HEK293 (cell line): ENCODE measurements around the gene TNFSF13.

ENCODE experiments used
- CTCF ChIA-PET: fragments of 350-600 bp; formaldehyde crosslinking; extraction: SDS; loops from one replicate; lab custom pipeline; 2021; ENCODE audit warnings: antibody characterized with exemption; lab: Yijun Ruan, JAX
- POLR2A ChIA-PET: fragments of 300-600 bp; formaldehyde crosslinking; extraction: SDS; loops from one replicate; lab custom pipeline; 2020; ENCODE audit warnings: antibody characterized with exemption, inconsistent platforms; lab: Yijun Ruan, JAX
- H3K27ac ChIP-seq: fragments of 200-500 bp; sonication (Bioruptor generic); 2 replicates; pipeline ENCODE4 v1.5.1; 2014; ENCODE audit warnings: low read depth, low read length, control low read depth, inconsistent platforms; ENCODE audit errors: extremely low read depth
- H3K36me3 ChIP-seq, 2 experiments: fragments of 200-500 bp in 1 of 2; sonication (Bioruptor generic) in 1 of 2; 1 replicate in 1 of 2; 2 replicates in 1 of 2; pipeline ENCODE4 v1.5.1; 2014 to 2017; ENCODE audit warnings: inconsistent platforms in 2 of 2, low read length in 2 of 2; ENCODE audit not compliant: control insufficient read depth in 2 of 2, insufficient read depth in 1 of 2
- H3K4me1 ChIP-seq: fragments of 200-500 bp; sonication (Bioruptor generic); 2 replicates; pipeline ENCODE4 v1.5.1; 2014; ENCODE audit warnings: mild to moderate bottlenecking, low read length, inconsistent platforms; ENCODE audit not compliant: control insufficient read depth, insufficient read depth
- H3K4me3 ChIP-seq: 2 replicates; pipeline ENCODE4 v1.5.1; 2011; ENCODE audit warnings: low read depth, mild to moderate bottlenecking, control low read depth, low read length, moderate library complexity
- H3K9me3 ChIP-seq: fragments of 200-500 bp; sonication (Bioruptor generic); 2 replicates; pipeline ENCODE4 v1.5.1; 2014; ENCODE audit warnings: low read depth, low read length, inconsistent platforms; ENCODE audit not compliant: control insufficient read depth, insufficient read depth
- HOXD13 ChIP-seq: sonication (generic); formaldehyde crosslinking; IDR thresholded peaks from 2 replicates; pipeline ENCODE4 v1.8.0; 2022; ENCODE audit warnings: missing genetic modification reagents, borderline replicate concordance
- ZFP41 ChIP-seq: fragments of 450-650 bp; formaldehyde crosslinking; IDR thresholded peaks from 2 replicates; pipeline ENCODE4 v1.5.1; 2016; ENCODE audit warnings: missing biosample characterization, missing genetic modification characterization, borderline replicate concordance
- ZNF112 ChIP-seq: fragments of 450-650 bp; formaldehyde crosslinking; IDR thresholded peaks from 2 replicates; pipeline ENCODE4 v1.5.0; 2017; ENCODE audit warnings: missing biosample characterization, missing genetic modification characterization
- ZNF184 ChIP-seq: fragments of 450-650 bp; IDR thresholded peaks from 2 replicates; pipeline ENCODE4 v1.5.1; 2018; ENCODE audit warnings: missing biosample characterization, mild to moderate bottlenecking, missing genetic modification characterization
- ZNF366 ChIP-seq: fragments of 450-650 bp; formaldehyde crosslinking; conservative IDR thresholded peaks from 2 replicates; pipeline ENCODE4 v1.5.1; 2016; ENCODE audit warnings: missing biosample characterization, missing genetic modification characterization
- ZNF416 ChIP-seq: fragments of 450-650 bp; formaldehyde crosslinking; IDR thresholded peaks from 2 replicates; pipeline ENCODE4 v1.5.1; 2016; ENCODE audit warnings: missing biosample characterization, missing genetic modification characterization
- ZNF529 ChIP-seq: fragments of 450-650 bp; formaldehyde crosslinking; IDR thresholded peaks from 2 replicates; pipeline ENCODE4 v1.5.1; 2017; ENCODE audit warnings: missing genetic modification characterization, missing biosample characterization; ENCODE audit not compliant: insufficient replicate concordance
- ZNF561 ChIP-seq: fragments of 450-650 bp; IDR thresholded peaks from 2 replicates; pipeline ENCODE4 v1.5.1; 2018; ENCODE audit warnings: missing biosample characterization, missing genetic modification characterization, borderline replicate concordance
- ZNF585B ChIP-seq: fragments of 450-650 bp; formaldehyde crosslinking; IDR thresholded peaks from 2 replicates; pipeline ENCODE4 v1.5.1; 2016; ENCODE audit warnings: missing biosample characterization, missing genetic modification characterization
- ZNF629 ChIP-seq: fragments of 450-650 bp; formaldehyde crosslinking; IDR thresholded peaks from 2 replicates; pipeline ENCODE4 v1.5.1; 2017; ENCODE audit warnings: missing biosample characterization, missing genetic modification characterization
- ZNF785 ChIP-seq: fragments of 450-650 bp; formaldehyde crosslinking; IDR thresholded peaks from 2 replicates; pipeline ENCODE4 v1.5.1; 2016; ENCODE audit warnings: missing biosample characterization, missing genetic modification characterization
- ZSCAN30 ChIP-seq: fragments of 450-650 bp; IDR thresholded peaks from 2 replicates; pipeline ENCODE4 v1.5.1; 2018; ENCODE audit warnings: missing biosample characterization, mild to moderate bottlenecking, missing genetic modification characterization, moderate library complexity
- TF ChIP-seq, protein P1 (sequence below): fragments of 450-650 bp; formaldehyde crosslinking; IDR thresholded peaks from 2 replicates; pipeline ENCODE4 v1.5.1; 2016; ENCODE audit warnings: missing biosample characterization, missing genetic modification characterization
- TF ChIP-seq, protein P2 (sequence below): fragments of 450-650 bp; formaldehyde crosslinking; IDR thresholded peaks from 2 replicates; pipeline ENCODE4 v1.5.1; 2016; ENCODE audit warnings: missing biosample characterization, missing genetic modification characterization
- TF ChIP-seq, protein P3 (sequence below): fragments of 450-650 bp; IDR thresholded peaks from 2 replicates; pipeline ENCODE4 v1.5.1; 2018; ENCODE audit warnings: missing biosample characterization, mild to moderate bottlenecking, missing genetic modification characterization
- TF ChIP-seq, protein P4 (sequence below): fragments of 450-650 bp; formaldehyde crosslinking; IDR thresholded peaks from 2 replicates; pipeline ENCODE4 v1.5.1; 2016; ENCODE audit warnings: missing biosample characterization, missing genetic modification characterization, borderline replicate concordance
- TF ChIP-seq, protein P5 (sequence below): fragments of 450-650 bp; formaldehyde crosslinking; IDR thresholded peaks from 2 replicates; pipeline ENCODE4 v1.5.1; 2016; ENCODE audit warnings: missing biosample characterization, missing genetic modification characterization
- TF ChIP-seq, protein P6 (sequence below): fragments of 450-650 bp; formaldehyde crosslinking; IDR thresholded peaks from 2 replicates; pipeline ENCODE4 v1.5.1; 2016; ENCODE audit warnings: missing biosample characterization, missing genetic modification characterization
- TF ChIP-seq, protein P7 (sequence below): fragments of 450-650 bp; formaldehyde crosslinking; IDR thresholded peaks from 2 replicates; pipeline ENCODE4 v1.5.1; 2016; ENCODE audit warnings: missing biosample characterization, missing genetic modification characterization, low read depth
- TF ChIP-seq, protein P8 (sequence below): IDR thresholded peaks from 2 replicates; pipeline ENCODE4 v1.6.1; 2011; ENCODE audit warnings: mild to moderate bottlenecking, low read depth, low read length, borderline replicate concordance

TNFSF13 gene

DNA sequence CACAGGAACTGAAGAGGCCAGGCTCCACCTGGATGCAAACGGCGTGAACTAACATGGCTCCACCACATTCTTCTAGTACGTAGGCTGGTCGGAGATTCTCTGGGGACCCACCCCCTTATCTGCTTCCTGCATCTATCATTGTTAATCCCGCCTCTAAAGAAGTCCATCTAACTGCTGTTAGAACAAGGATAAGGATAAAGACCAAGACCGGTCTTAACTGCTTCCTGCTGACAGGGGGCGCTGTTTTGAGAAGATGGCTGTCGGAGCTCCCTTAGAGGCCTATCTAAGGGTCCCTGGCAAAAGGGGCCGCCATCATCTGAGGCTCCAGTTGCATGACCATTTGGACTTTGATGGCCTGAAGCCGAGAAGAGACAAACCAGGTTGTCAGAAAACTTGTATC, 35.5 kb upstream of the TNFSF13 start:
- ChIA-PET CTCF (interaction anchor here (0.6 to 3.4 kb wide), 10 partner anchors 9 to 167 kb away, joined by 3 to 19 read pairs (median 4); partner anchors contain the start of gene SENP3), POLR2A (no interaction called here)
- no peaks in the 10 kb centered on the region for H3K4me1 ChIP-seq
- no peak for TF ChIP-seq ZFP41
- no peak for TF ChIP-seq ZNF629 (tag by site-specific recombination)
- TF ChIP-seq ZNF366 (tag by site-specific recombination), result no peak
- TF ChIP-seq, protein P1, sequence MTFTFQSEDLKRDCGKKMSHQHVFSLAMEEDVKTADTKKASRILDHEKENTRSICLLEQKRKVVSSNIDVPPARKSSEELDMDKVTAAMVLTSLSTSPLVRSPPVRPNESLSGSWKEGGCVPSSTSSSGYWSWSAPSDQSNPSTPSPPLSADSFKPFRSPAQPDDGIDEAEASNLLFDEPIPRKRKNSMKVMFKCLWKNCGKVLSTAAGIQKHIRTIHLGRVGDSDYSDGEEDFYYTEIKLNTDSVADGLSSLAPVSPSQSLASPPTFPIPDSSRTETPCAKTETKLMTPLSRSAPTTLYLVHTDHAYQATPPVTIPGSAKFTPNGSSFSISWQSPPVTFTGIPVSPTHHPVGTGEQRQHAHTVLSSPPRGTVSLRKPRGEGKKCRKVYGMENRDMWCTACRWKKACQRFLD (tag by site-specific recombination), result no peak
- TF ChIP-seq ZNF112 (tag by site-specific recombination), result no peak
- no peak for TF ChIP-seq ZNF184 (tag by site-specific recombination)
- TF ChIP-seq ZNF585B (tag by site-specific recombination), result no peak
- TF ChIP-seq, protein P2, sequence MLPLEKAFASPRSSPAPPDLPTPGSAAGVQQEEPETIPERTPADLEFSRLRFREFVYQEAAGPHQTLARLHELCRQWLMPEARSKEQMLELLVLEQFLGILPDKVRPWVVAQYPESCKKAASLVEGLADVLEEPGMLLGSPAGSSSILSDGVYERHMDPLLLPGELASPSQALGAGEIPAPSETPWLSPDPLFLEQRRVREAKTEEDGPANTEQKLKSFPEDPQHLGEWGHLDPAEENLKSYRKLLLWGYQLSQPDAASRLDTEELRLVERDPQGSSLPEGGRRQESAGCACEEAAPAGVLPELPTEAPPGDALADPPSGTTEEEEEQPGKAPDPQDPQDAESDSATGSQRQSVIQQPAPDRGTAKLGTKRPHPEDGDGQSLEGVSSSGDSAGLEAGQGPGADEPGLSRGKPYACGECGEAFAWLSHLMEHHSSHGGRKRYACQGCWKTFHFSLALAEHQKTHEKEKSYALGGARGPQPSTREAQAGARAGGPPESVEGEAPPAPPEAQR, result no peak
- TF ChIP-seq ZNF561, result no peak
- TF ChIP-seq, protein P3, sequence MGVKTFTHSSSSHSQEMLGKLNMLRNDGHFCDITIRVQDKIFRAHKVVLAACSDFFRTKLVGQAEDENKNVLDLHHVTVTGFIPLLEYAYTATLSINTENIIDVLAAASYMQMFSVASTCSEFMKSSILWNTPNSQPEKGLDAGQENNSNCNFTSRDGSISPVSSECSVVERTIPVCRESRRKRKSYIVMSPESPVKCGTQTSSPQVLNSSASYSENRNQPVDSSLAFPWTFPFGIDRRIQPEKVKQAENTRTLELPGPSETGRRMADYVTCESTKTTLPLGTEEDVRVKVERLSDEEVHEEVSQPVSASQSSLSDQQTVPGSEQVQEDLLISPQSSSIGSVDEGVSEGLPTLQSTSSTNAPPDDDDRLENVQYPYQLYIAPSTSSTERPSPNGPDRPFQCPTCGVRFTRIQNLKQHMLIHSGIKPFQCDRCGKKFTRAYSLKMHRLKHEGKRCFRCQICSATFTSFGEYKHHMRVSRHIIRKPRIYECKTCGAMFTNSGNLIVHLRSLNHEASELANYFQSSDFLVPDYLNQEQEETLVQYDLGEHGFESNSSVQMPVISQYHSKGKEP, result no peak
- TF ChIP-seq HOXD13 (CRISPR knock-in tag), result no peak
- TF ChIP-seq, protein P4, sequence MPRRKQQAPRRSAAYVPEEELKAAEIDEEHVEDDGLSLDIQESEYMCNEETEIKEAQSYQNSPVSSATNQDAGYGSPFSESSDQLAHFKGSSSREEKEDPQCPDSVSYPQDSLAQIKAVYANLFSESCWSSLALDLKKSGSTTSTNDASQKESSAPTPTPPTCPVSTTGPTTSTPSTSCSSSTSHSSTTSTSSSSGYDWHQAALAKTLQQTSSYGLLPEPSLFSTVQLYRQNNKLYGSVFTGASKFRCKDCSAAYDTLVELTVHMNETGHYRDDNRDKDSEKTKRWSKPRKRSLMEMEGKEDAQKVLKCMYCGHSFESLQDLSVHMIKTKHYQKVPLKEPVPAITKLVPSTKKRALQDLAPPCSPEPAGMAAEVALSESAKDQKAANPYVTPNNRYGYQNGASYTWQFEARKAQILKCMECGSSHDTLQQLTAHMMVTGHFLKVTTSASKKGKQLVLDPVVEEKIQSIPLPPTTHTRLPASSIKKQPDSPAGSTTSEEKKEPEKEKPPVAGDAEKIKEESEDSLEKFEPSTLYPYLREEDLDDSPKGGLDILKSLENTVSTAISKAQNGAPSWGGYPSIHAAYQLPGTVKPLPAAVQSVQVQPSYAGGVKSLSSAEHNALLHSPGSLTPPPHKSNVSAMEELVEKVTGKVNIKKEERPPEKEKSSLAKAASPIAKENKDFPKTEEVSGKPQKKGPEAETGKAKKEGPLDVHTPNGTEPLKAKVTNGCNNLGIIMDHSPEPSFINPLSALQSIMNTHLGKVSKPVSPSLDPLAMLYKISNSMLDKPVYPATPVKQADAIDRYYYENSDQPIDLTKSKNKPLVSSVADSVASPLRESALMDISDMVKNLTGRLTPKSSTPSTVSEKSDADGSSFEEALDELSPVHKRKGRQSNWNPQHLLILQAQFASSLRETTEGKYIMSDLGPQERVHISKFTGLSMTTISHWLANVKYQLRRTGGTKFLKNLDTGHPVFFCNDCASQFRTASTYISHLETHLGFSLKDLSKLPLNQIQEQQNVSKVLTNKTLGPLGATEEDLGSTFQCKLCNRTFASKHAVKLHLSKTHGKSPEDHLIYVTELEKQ (tag by site-specific recombination), result no peak
- TF ChIP-seq, protein P5, sequence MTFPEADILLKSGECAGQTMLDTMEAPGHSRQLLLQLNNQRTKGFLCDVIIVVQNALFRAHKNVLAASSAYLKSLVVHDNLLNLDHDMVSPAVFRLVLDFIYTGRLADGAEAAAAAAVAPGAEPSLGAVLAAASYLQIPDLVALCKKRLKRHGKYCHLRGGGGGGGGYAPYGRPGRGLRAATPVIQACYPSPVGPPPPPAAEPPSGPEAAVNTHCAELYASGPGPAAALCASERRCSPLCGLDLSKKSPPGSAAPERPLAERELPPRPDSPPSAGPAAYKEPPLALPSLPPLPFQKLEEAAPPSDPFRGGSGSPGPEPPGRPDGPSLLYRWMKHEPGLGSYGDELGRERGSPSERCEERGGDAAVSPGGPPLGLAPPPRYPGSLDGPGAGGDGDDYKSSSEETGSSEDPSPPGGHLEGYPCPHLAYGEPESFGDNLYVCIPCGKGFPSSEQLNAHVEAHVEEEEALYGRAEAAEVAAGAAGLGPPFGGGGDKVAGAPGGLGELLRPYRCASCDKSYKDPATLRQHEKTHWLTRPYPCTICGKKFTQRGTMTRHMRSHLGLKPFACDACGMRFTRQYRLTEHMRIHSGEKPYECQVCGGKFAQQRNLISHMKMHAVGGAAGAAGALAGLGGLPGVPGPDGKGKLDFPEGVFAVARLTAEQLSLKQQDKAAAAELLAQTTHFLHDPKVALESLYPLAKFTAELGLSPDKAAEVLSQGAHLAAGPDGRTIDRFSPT (tag by site-specific recombination), result no peak
- no peak for TF ChIP-seq ZNF529 (tag by site-specific recombination)
- TF ChIP-seq, protein P6, sequence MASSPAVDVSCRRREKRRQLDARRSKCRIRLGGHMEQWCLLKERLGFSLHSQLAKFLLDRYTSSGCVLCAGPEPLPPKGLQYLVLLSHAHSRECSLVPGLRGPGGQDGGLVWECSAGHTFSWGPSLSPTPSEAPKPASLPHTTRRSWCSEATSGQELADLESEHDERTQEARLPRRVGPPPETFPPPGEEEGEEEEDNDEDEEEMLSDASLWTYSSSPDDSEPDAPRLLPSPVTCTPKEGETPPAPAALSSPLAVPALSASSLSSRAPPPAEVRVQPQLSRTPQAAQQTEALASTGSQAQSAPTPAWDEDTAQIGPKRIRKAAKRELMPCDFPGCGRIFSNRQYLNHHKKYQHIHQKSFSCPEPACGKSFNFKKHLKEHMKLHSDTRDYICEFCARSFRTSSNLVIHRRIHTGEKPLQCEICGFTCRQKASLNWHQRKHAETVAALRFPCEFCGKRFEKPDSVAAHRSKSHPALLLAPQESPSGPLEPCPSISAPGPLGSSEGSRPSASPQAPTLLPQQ (tag by site-specific recombination), result no peak
- no peak for TF ChIP-seq ZNF416 (tag by site-specific recombination)
- TF ChIP-seq ZSCAN30, result no peak
- TF ChIP-seq ZNF785 (tag by site-specific recombination), result no peak
- TF ChIP-seq, protein P7, sequence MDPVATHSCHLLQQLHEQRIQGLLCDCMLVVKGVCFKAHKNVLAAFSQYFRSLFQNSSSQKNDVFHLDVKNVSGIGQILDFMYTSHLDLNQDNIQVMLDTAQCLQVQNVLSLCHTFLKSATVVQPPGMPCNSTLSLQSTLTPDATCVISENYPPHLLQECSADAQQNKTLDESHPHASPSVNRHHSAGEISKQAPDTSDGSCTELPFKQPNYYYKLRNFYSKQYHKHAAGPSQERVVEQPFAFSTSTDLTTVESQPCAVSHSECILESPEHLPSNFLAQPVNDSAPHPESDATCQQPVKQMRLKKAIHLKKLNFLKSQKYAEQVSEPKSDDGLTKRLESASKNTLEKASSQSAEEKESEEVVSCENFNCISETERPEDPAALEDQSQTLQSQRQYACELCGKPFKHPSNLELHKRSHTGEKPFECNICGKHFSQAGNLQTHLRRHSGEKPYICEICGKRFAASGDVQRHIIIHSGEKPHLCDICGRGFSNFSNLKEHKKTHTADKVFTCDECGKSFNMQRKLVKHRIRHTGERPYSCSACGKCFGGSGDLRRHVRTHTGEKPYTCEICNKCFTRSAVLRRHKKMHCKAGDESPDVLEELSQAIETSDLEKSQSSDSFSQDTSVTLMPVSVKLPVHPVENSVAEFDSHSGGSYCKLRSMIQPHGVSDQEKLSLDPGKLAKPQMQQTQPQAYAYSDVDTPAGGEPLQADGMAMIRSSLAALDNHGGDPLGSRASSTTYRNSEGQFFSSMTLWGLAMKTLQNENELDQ (tag by site-specific recombination), result no peak
- TF ChIP-seq, protein P8, sequence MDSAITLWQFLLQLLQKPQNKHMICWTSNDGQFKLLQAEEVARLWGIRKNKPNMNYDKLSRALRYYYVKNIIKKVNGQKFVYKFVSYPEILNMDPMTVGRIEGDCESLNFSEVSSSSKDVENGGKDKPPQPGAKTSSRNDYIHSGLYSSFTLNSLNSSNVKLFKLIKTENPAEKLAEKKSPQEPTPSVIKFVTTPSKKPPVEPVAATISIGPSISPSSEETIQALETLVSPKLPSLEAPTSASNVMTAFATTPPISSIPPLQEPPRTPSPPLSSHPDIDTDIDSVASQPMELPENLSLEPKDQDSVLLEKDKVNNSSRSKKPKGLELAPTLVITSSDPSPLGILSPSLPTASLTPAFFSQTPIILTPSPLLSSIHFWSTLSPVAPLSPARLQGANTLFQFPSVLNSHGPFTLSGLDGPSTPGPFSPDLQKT, result no peak
- no peaks in the 10 kb centered on the region for H3K36me3 ChIP-seq
- no peak overlapping the region for H3K27ac ChIP-seq
- H3K9me3 ChIP-seq, result no peaks in the 10 kb centered on the region
- H3K4me3 ChIP-seq, result no peak overlapping the region
